Measurements from ENCODE around the gene FOXQ1. TPM values are rescaled to one million over a fixed set of nuclear protein-coding genes. Genes with fewer than 3 reads are reported as not detected.

Gene FOXQ1, protein sequence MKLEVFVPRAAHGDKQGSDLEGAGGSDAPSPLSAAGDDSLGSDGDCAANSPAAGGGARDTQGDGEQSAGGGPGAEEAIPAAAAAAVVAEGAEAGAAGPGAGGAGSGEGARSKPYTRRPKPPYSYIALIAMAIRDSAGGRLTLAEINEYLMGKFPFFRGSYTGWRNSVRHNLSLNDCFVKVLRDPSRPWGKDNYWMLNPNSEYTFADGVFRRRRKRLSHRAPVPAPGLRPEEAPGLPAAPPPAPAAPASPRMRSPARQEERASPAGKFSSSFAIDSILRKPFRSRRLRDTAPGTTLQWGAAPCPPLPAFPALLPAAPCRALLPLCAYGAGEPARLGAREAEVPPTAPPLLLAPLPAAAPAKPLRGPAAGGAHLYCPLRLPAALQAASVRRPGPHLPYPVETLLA
- total RNA-seq = not detected

DNA sequence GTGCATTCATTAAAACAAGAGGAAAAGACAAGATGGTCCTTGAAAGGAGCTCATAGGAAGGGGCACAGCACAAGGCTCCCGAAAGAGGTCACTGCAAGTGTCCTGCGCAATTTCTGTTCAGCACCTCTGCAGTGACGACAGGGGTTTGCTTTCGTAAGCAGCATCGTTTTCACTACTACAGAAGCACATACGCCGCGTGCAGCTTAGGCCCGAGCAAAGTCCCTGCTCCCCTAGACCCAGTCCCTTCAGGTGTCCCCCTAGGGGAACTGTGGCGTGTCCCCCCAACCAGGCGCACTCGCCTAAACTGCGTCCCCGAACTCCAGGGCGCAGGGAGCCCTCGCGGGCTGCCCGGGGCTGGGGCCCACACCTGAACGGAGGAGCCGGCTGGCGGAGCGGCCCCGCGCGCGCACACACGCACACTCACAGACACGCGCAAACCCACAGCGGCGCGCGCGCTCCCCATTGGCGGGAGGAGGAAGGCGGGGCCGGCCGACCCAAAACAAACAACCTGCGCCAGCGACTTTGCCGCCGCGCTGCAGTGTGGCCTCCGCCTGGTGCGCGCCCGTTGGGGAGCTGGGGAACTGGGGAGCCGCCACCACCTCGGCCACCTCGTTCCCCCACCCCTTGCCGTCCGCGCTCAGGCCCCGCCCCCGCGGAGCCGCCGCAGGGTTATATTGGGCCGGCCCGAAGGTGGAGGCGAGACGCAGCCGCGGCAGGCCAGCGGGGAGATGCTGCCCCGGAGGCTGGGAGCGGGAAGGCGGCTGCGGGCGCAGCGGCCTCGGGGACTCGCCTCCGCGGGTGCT, at the start of gene FOXQ1:
FOXQ1 (plus strand) TSS at position 699 of the 803 bp plus-strand sequence. CDS start 607 bp downstream, outside the sequence.
- POLR2A ChIA-PET = no interaction called here
- peaks cover 61% of the 10 kb centered on the region for H3K27me3 Mint-ChIP-seq
- peaks cover 2% of the 10 kb centered on the region for H3K36me3 Mint-ChIP-seq
- DNase-seq = peak; percentile 16
- no peak within 1 kb of the TSS for H3K27ac Mint-ChIP-seq
- CTCF ChIA-PET = no interaction called here
- intact Hi-C loops (cut with micrococcal nuclease) = loop anchor here (2.0 to 5.0 kb wide), 2 partner anchors 69 to 296 kb away; partner anchors contain the start of gene FOXC1
- H3K9me3 Mint-ChIP-seq = no peaks in the 10 kb centered on the region
- peak within 1 kb of the TSS; percentile 49 for H3K4me3 Mint-ChIP-seq
- peaks cover 30% of the 10 kb centered on the region for H3K4me1 Mint-ChIP-seq (ENCODE audit: low read depth)

DNA sequence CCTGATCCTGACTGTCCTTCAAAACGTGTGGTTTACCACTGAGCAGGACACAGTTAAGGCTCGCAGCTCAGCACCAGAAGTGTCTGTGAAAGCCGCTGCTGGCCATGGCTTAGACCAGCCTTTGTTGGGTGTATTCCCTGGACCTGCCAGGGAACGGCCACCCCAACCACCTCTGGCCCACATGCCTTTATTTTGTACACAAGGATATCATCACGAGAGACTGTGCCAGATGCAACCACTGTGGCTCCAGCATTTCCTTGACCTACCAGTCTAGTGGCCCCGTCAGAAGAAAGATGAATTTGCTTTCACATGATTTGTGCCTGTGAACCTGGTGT, 49.2 kb upstream of the FOXQ1 start:
- ChIA-PET CTCF (no interaction called here), POLR2A (no interaction called here)
- Mint-ChIP-seq H3K36me3 (no peaks in the 10 kb centered on the region), H3K9me3 (no peaks in the 10 kb centered on the region), H3K27ac (no peak overlapping the region), H3K4me3 (no peak overlapping the region), H3K4me1 (ENCODE audit: low read depth) (no peaks in the 10 kb centered on the region), H3K27me3 (peaks cover 2% of the 10 kb centered on the region)
- intact Hi-C loops (cut with micrococcal nuclease) = no loop called here
- DNase-seq = no peak

DNA sequence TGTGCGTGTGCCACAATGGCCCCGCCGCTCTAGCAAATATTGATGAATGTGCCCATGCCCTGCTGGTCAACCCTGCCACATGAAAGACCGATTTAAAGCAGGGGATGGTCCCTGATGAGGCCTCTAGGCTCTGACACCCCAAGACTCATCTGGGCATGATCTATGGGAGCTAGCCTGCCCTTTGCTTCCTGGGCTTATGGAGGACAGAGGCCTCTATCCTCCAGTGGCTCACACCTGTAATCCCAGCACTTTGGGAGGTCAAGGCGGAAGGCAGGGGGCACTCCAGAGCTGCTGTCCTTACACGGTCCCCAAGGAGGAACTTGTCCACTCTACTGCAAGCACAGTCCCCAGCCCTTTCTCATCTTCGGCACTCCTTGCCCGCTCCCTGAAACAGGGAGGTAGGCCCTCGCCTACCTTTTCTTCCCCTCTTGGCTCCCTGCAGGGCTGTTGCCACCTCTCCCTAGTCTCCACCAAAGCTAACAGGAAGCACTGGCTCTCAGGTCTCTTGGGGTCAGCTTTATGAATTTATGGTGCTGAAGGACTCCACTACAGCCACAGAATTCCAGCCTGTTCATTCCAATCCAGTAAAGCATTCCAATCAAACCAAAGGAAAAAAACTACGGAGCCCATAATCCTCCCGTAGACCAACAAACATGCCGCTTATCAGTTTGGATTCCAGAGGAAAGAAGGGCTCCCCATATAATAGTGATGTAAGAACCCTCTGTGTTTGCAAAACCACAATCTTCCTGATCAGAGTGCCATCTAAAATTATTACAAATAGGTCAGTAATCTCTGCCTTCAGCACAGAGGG, 48.7 kb upstream of the FOXQ1 start:
- Mint-ChIP-seq H3K4me1 (ENCODE audit: low read depth) (no peaks in the 10 kb centered on the region), H3K9me3 (no peaks in the 10 kb centered on the region), H3K4me3 (no peak overlapping the region), H3K27ac (no peak overlapping the region), H3K27me3 (peaks cover 3% of the 10 kb centered on the region), H3K36me3 (no peaks in the 10 kb centered on the region)
- intact Hi-C loops (cut with micrococcal nuclease) = no loop called here
- POLR2A ChIA-PET = no interaction called here
- no peak for DNase-seq
- CTCF ChIA-PET = no interaction called here

DNA sequence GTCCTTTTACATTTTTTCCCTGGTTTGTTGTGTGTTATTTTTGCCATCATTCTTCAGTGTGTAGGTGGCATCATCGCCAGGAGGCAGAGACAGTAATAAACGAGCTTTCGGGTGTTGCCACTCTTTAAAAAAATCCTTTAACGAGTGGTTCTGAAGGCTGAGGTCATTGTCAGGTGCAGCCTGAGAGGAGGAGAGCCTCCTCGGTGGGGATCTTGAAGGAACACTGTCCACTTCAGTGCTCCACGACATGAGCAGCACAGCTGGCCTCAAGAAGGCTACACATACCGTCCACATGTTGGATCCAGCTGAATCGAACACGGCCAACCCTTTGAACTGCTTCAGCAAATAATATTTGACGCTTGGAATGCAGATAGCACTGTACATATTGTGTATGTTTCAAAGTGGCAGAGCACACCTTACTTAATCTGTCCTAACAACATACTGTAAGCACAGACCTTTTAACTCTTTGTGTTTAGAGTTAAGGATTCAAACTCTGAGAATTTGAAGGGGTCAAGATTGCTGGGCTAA, 48.0 kb upstream of the FOXQ1 start:
- Mint-ChIP-seq H3K27ac (no peak overlapping the region), H3K9me3 (no peaks in the 10 kb centered on the region), H3K4me3 (no peak overlapping the region), H3K36me3 (no peaks in the 10 kb centered on the region), H3K27me3 (peaks cover 6% of the 10 kb centered on the region), H3K4me1 (ENCODE audit: low read depth) (no peaks in the 10 kb centered on the region)
- CTCF ChIA-PET = no interaction called here
- intact Hi-C loops (cut with micrococcal nuclease) = no loop called here
- DNase-seq = no peak
- POLR2A ChIA-PET = no interaction called here

DNA sequence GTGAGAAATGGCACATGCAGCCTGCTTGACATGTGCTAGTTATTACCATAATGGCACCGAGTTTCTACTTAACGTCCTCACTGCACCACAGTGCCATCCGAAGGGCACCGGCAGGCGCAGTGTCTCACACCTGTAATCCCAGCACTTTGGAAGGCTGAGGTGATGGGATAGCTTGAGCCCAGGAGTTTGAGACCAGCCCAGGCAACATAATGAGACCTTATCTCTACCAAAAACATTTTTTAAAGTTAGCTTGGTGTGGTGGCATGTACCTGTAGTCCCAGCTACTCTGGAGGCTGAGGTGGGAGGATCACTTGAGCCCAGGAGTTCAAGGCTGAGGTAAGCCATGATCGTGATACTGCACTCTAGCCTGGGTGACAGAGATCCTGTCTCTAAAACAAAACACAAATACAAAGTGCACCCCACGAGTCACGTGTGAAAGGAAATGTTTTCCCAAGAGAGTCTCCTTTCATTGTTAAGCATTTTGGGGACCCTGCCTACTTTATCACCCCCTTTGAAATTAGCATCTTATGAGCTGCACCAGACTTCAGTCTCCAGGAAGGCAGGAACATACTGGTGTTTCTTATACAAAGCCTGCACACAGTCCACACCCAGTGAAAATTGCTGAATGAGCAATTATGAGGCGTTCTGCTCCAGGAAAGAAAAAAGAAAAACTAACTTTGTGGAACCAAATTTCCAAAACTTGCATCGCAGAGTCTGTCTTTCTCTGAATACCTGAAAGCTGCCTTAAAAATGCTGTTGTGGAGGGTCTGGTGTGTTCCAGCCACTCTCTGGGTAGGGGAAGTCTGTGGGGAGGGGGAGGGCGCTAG, 47.1 kb upstream of the FOXQ1 start:
- ChIA-PET CTCF (no interaction called here), POLR2A (no interaction called here)
- Mint-ChIP-seq H3K4me1 (ENCODE audit: low read depth) (no peaks in the 10 kb centered on the region), H3K27me3 (peaks cover 8% of the 10 kb centered on the region), H3K4me3 (no peak overlapping the region), H3K9me3 (no peaks in the 10 kb centered on the region), H3K36me3 (no peaks in the 10 kb centered on the region), H3K27ac (no peak overlapping the region)
- no peak for DNase-seq
- intact Hi-C loops (cut with micrococcal nuclease) = no loop called here

DNA sequence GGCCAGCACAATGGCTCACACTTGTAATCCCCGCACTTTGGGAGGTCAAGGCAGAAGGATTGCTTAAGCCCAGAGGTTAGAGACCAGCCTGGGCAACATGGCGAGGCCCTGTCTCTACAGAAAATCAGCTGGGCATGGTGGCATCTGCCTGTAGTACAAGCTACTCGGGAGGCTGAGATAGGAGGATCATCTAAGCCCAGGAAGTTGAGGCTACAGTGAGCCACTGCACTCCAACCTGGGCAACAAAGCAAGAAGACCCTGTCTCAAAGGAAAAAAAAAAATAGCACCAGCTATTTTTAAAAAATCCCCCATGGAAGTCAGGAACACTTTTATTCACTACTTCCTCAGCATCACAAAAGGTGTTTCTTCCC, 45.2 kb upstream of the FOXQ1 start:
- DNase-seq = no peak
- Mint-ChIP-seq H3K27me3 (peaks cover 9% of the 10 kb centered on the region), H3K36me3 (no peaks in the 10 kb centered on the region), H3K9me3 (peaks cover 1% of the 10 kb centered on the region), H3K27ac (no peak overlapping the region), H3K4me1 (ENCODE audit: low read depth) (no peaks in the 10 kb centered on the region), H3K4me3 (no peak overlapping the region)
- intact Hi-C loops (cut with micrococcal nuclease) = no loop called here
- ChIA-PET CTCF (no interaction called here), POLR2A (no interaction called here)

DNA sequence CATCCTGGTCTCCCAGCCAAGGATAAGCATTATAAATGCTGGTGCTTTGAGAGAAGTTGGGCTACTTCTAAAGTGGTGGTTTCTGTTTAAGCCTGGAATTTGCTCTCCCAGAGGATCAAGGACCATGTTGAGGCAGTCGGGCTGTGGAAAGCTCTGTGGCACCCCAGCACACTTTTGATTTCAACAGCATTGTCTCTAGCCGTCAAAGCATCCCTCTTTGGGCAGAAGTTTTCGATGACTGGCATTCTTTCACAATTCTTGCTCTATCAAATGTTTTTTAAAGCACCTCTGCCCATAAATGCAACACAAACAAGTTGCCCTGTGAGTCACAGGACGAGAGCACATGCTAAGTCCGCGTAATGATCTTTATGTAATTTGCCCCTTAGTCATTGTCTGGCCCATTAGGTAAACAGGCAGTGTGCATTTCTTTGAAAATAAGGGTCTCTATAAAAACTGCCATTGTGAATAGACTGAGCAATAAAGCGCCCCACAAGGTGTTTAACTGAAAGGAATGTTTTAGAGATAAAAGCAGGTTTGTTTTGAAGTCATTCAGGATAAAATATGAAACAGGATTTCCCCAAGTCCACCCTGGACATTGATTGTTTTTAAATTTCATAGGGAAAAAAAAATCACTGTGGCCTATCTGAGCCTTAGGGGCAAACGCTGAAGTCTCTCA, 44.7 kb upstream of the FOXQ1 start:
- intact Hi-C loops (cut with micrococcal nuclease) = no loop called here
- ChIA-PET POLR2A (no interaction called here), CTCF (interaction anchor here (1.0 kb wide), 1 partner anchor 130 kb away, joined by 3 read pairs; no protein-coding TSS in a partner anchor)
- H3K27me3 Mint-ChIP-seq = peaks cover 10% of the 10 kb centered on the region
- DNase-seq = no peak
- peaks cover 7% of the 10 kb centered on the region for H3K9me3 Mint-ChIP-seq
- no peaks in the 10 kb centered on the region for H3K4me1 Mint-ChIP-seq (ENCODE audit: low read depth)
- no peak overlapping the region for H3K4me3 Mint-ChIP-seq
- no peak overlapping the region for H3K27ac Mint-ChIP-seq
- no peaks in the 10 kb centered on the region for H3K36me3 Mint-ChIP-seq

DNA sequence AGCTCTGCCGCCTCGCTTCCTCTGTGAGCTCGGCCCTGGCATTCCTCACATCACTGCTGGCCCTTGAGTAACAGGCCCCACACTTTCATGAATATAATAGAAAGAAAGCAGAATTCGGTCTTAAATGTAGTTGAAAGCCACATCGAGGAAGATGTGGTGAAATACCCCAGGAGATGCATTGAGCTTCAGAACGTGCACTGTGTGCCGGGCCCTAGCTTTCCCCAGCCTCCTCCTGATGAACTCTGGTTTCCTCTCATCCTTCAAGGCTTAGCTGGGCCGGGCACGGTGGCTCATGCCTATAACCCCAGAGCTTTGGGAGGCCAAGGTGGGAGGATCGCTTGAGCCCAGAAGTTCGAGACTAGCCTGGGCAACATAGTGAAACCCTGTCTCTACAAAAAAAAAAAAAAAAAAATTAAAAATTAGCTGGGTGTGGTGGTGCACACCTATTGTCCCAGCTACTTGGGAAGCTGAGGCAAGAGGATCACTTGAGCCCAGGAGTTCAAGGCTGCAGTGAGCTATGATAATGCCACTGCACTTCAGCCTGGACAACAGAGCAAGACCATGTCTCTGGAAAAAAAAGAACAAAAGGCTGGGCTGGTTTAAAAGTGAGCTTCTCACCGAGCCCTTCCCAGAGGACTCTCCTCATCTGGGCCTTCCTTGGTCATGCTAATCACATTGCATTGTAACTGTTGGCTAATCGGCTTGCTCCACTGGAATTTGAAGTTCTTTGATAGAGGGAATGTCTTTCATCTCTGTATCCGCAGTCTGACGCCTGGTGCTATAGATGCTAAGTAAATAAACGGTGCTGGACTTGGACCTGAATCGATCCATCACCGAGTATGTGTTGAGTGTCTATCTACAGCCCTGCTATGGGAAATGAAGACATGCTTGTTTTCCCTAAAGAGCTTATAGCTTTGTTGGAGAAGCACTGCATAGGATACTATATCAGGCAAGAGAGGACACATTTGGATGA, 43.8 kb upstream of the FOXQ1 start:
- Mint-ChIP-seq H3K27me3 (peaks cover 17% of the 10 kb centered on the region), H3K4me3 (no peak overlapping the region), H3K4me1 (ENCODE audit: low read depth) (no peaks in the 10 kb centered on the region), H3K27ac (no peak overlapping the region), H3K9me3 (peaks cover 14% of the 10 kb centered on the region), H3K36me3 (no peaks in the 10 kb centered on the region)
- POLR2A ChIA-PET = no interaction called here
- intact Hi-C loops (cut with micrococcal nuclease) = no loop called here
- CTCF ChIA-PET = interaction anchor here (1.0 kb wide), 1 partner anchor 129 kb away, joined by 3 read pairs; no protein-coding TSS in a partner anchor
- DNase-seq = no peak

DNA sequence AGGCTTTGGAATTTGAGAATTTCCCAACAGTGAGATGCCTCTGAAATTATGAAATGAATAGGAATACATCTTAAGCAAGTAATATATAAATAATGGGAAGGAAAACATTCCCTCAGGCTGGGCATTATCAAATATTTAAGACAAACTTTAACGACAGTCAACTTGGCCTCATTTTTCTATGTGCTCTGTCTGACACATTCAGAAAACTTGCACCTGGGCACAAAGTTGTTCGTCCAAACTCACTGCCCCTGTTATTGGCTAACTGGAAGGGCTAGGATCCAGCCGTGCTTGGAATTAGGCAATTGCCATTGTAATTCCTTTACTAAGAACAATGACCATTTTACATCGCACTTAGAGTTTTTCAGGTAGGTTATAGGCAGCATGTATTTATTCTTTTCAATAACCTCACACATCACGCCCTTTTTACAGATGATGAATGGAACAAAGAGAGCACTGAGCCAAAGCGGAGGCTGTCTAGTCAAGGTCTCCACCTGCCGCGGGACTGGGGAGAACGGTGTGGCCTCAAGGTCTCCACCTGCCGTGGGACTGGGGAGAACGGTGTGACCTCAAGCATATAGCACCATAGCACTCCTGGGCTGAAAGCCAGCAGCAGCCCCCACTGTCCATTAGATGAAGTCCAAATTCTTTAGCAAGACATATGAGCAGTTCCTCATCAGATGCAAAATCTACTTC, 40.7 kb upstream of the FOXQ1 start:
- DNase-seq = no peak
- Mint-ChIP-seq H3K36me3 (no peaks in the 10 kb centered on the region), H3K27me3 (peaks cover 30% of the 10 kb centered on the region), H3K27ac (no peak overlapping the region), H3K4me1 (ENCODE audit: low read depth) (no peaks in the 10 kb centered on the region), H3K9me3 (peaks cover 17% of the 10 kb centered on the region), H3K4me3 (no peak overlapping the region)
- intact Hi-C loops (cut with micrococcal nuclease) = no loop called here
- ChIA-PET POLR2A (no interaction called here), CTCF (no interaction called here)

DNA sequence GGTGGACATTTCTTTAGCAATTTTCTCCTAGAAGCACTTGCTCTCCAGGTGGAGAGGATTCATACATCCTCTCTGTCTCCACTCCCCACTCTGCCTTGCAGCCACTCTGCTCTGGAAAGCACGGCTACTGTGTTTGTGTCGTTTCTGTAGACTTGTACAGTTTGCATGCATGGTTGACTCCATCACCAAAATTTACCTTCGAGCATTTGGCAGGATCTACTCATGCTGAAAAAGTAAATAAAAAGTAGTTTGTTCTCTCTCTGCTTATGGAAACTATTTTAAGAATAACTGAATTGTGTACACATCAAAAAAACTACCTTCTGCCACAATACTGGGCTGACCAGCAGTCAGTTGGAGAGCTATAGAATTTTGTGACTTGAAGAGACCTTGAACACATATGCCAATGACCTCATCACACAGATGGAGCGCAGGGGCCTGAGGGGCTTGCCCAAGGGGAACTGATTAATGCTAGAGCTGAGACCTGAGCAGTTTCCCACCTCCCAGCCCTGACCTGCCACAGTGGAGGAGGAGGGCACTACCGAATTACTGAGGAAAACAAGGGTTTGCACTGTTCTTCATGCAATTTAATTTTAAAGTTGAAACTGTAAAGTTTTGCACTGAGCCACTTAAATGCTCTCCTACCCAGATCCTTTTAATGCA, 33.7 kb upstream of the FOXQ1 start:
- intact Hi-C loops (cut with micrococcal nuclease) = no loop called here
- no peaks in the 10 kb centered on the region for H3K4me1 Mint-ChIP-seq (ENCODE audit: low read depth)
- peaks cover 33% of the 10 kb centered on the region for H3K27me3 Mint-ChIP-seq
- no peak overlapping the region for H3K27ac Mint-ChIP-seq
- H3K4me3 Mint-ChIP-seq = no peak overlapping the region
- POLR2A ChIA-PET = no interaction called here
- DNase-seq = no peak
- H3K36me3 Mint-ChIP-seq = no peaks in the 10 kb centered on the region
- CTCF ChIA-PET = no interaction called here
- H3K9me3 Mint-ChIP-seq = peaks cover 2% of the 10 kb centered on the region
